HL-60 (cell line): ENCODE measurements around the gene TRDMT1.

ENCODE experiments used
- CTCF ChIP-seq: IDR thresholded peaks from one replicate; pipeline ENCODE4 v1.5.1; 2011; ENCODE audit warnings: low read length, control low read depth, inconsistent platforms; ENCODE audit not compliant: insufficient read depth
- GABPA ChIP-seq: IDR thresholded peaks from 2 replicates; pipeline ENCODE4 v1.6.1; 2012; ENCODE audit warnings: low read depth
- POLR2AphosphoS5 ChIP-seq: IDR thresholded peaks from 2 replicates; pipeline ENCODE4 v1.6.1; 2012; ENCODE audit warnings: low read depth
- REST ChIP-seq: IDR thresholded peaks from 2 replicates; pipeline ENCODE4 v1.6.1; 2012; ENCODE audit warnings: low read depth; ENCODE audit not compliant: insufficient replicate concordance
- SPI1 ChIP-seq: IDR thresholded peaks from 2 replicates; pipeline ENCODE4 v1.6.1; 2012; ENCODE audit warnings: low read depth, mild to moderate bottlenecking, borderline replicate concordance

- no peak for TF ChIP-seq CTCF
- no peak for TF ChIP-seq GABPA
- TF ChIP-seq POLR2AphosphoS5: no peak
- no peak for TF ChIP-seq REST
- TF ChIP-seq SPI1: no peak
These were observed 30.9 kb upstream of the TRDMT1 start for GRCh38 chr10:17232276-17232960.
